ENCODE results near the gene ITPR3. TPM values are rescaled to one million over a fixed set of nuclear protein-coding genes. Genes with fewer than 3 reads are reported as not detected.

The ITPR3 gene
- total RNA-seq, 1 experiment from 2014 or later: 143 TPM

GRCh38 chr6:33742837-33743236, 121.7 kb downstream of the ITPR3 start:
- no peak overlapping the region for H3K4me3 Mint-ChIP-seq (ENCODE audit: low read depth, unreplicated experiment)
- intact Hi-C loops (cut with micrococcal nuclease; ENCODE audit: unreplicated experiment): no loop called here
- peaks cover 12% of the 10 kb centered on the region for H3K27me3 Mint-ChIP-seq (ENCODE audit: unreplicated experiment)
- no peak for TF ChIP-seq CTCF (IDR thresholded peaks at IDR 0.05; ENCODE audit: unreplicated experiment)
- H3K27ac Mint-ChIP-seq (ENCODE audit: unreplicated experiment): no peak overlapping the region
- peaks cover 39% of the 10 kb centered on the region for H3K4me1 Mint-ChIP-seq (ENCODE audit: low read depth, unreplicated experiment)
- DNase-seq: no peak
- no peaks in the 10 kb centered on the region for H3K9me3 Mint-ChIP-seq (ENCODE audit: low read depth, unreplicated experiment)
- no peaks in the 10 kb centered on the region for H3K36me3 Mint-ChIP-seq (ENCODE audit: insufficient read depth, unreplicated experiment)
- BruUV-seq (replicated peaks): no TSS peak
- CTCF ChIA-PET: interaction anchor here (1.1 to 2.9 kb wide), 6 partner anchors 11 to 46 kb away, joined by 3 to 29 read pairs (median 14); partner anchors contain the start of gene UQCC2

- TF ChIP-seq CTCF (IDR thresholded peaks at IDR 0.05; ENCODE audit: unreplicated experiment): peak; percentile 99
- no peaks in the 10 kb centered on the region for H3K36me3 Mint-ChIP-seq (ENCODE audit: insufficient read depth, unreplicated experiment)
- peaks cover 39% of the 10 kb centered on the region for H3K4me1 Mint-ChIP-seq (ENCODE audit: low read depth, unreplicated experiment)
- CTCF ChIA-PET: interaction anchor here (0.6 to 2.9 kb wide), 14 partner anchors 9 to 348 kb away, joined by 3 to 29 read pairs (median 4); partner anchors contain the start of genes BAK1 and UQCC2
- peaks cover 24% of the 10 kb centered on the region for H3K27me3 Mint-ChIP-seq (ENCODE audit: unreplicated experiment)
- intact Hi-C loops (cut with micrococcal nuclease; ENCODE audit: unreplicated experiment): loop anchor here (1.0 to 2.0 kb wide), 2 partner anchors 15 to 28 kb away; no protein-coding TSS in a partner anchor
- peak overlapping the region; percentile 35 for H3K4me3 Mint-ChIP-seq (ENCODE audit: low read depth, unreplicated experiment)
- BruUV-seq (replicated peaks): no TSS peak
- peak overlapping the region; percentile 15 for H3K27ac Mint-ChIP-seq (ENCODE audit: unreplicated experiment)
- DNase-seq: peak; percentile 89
- no peaks in the 10 kb centered on the region for H3K9me3 Mint-ChIP-seq (ENCODE audit: low read depth, unreplicated experiment)
These were observed 123.1 kb downstream of the ITPR3 start for GRCh38 chr6:33744001-33744848.

- H3K27me3 Mint-ChIP-seq (ENCODE audit: unreplicated experiment): peaks cover 32% of the 10 kb centered on the region
- H3K9me3 Mint-ChIP-seq (ENCODE audit: low read depth, unreplicated experiment): no peaks in the 10 kb centered on the region
- no peak for DNase-seq
- no peak for TF ChIP-seq CTCF (IDR thresholded peaks at IDR 0.05; ENCODE audit: unreplicated experiment)
- intact Hi-C loops (cut with micrococcal nuclease; ENCODE audit: unreplicated experiment): loop anchor here (1.0 to 2.0 kb wide), 2 partner anchors 14 to 29 kb away; no protein-coding TSS in a partner anchor
- CTCF ChIA-PET: interaction anchor here (0.6 to 2.9 kb wide), 10 partner anchors 10 to 347 kb away, joined by 3 to 29 read pairs (median 5); partner anchors contain the start of gene UQCC2
- BruUV-seq (replicated peaks): no TSS peak
- no peaks in the 10 kb centered on the region for H3K36me3 Mint-ChIP-seq (ENCODE audit: insufficient read depth, unreplicated experiment)
- H3K27ac Mint-ChIP-seq (ENCODE audit: unreplicated experiment): no peak overlapping the region
- H3K4me1 Mint-ChIP-seq (ENCODE audit: low read depth, unreplicated experiment): peaks cover 36% of the 10 kb centered on the region
- H3K4me3 Mint-ChIP-seq (ENCODE audit: low read depth, unreplicated experiment): no peak overlapping the region
These were observed 123.9 kb downstream of the ITPR3 start for GRCh38 chr6:33744895-33745546.

- peaks cover 31% of the 10 kb centered on the region for H3K4me1 Mint-ChIP-seq (ENCODE audit: low read depth, unreplicated experiment)
- BruUV-seq (replicated peaks): no TSS peak
- H3K4me3 Mint-ChIP-seq (ENCODE audit: low read depth, unreplicated experiment): no peak overlapping the region
- no peaks in the 10 kb centered on the region for H3K9me3 Mint-ChIP-seq (ENCODE audit: low read depth, unreplicated experiment)
- CTCF ChIA-PET: interaction anchor here (0.6 to 2.7 kb wide), 2 partner anchors 34 to 664 kb away, joined by 3 to 11 read pairs; partner anchors contain the start of gene UQCC2
- H3K36me3 Mint-ChIP-seq (ENCODE audit: insufficient read depth, unreplicated experiment): no peaks in the 10 kb centered on the region
- no peak for DNase-seq
- peaks cover 37% of the 10 kb centered on the region for H3K27me3 Mint-ChIP-seq (ENCODE audit: unreplicated experiment)
- no peak overlapping the region for H3K27ac Mint-ChIP-seq (ENCODE audit: unreplicated experiment)
- TF ChIP-seq CTCF (IDR thresholded peaks at IDR 0.05; ENCODE audit: unreplicated experiment): no peak
- intact Hi-C loops (cut with micrococcal nuclease; ENCODE audit: unreplicated experiment): loop anchor here (2.0 kb wide), 1 partner anchor 13 kb away; no protein-coding TSS in a partner anchor
These were observed 124.4 kb downstream of the ITPR3 start for GRCh38 chr6:33745548-33745947.
